Endodermal cell (in vitro differentiated cells): ENCODE measurements around the gene CLEC16A. TPM values are rescaled to one million over a fixed set of nuclear protein-coding genes. Genes with fewer than 3 reads are reported as not detected.

Source experiments
- DNase-seq: peaks from one replicate; pipeline ENCODE4 v3.0.0-alpha.2; 2017
- H3K27ac ChIP-seq: 2 replicates; pipeline ENCODE4 v1.5.1; 2013; ENCODE audit warnings: mild to moderate bottlenecking, low read depth, low read length, moderate library complexity
- H3K27me3 ChIP-seq: 2 replicates; pipeline ENCODE4 v1.6.1; 2013; ENCODE audit warnings: mild to moderate bottlenecking, low read length, moderate library complexity; ENCODE audit not compliant: insufficient read depth, control insufficient read depth, poor library complexity, severe bottlenecking
- H3K36me3 ChIP-seq: 2 replicates; pipeline ENCODE4 v1.7.0; 2013; ENCODE audit warnings: mild to moderate bottlenecking, low read length, moderate library complexity; ENCODE audit not compliant: control insufficient read depth, insufficient read depth
- H3K4me1 ChIP-seq: one replicate; pipeline ENCODE4 v1.7.0; 2013; ENCODE audit warnings: low read length; ENCODE audit not compliant: control insufficient read depth, insufficient read depth
- H3K4me3 ChIP-seq: 2 replicates; pipeline ENCODE4 v1.5.1; 2013; ENCODE audit warnings: mild to moderate bottlenecking, low read length, moderate library complexity
- H3K9ac ChIP-seq: 2 replicates; pipeline ENCODE4 v1.6.1; 2013; ENCODE audit warnings: mild to moderate bottlenecking, low read length, moderate library complexity; ENCODE audit not compliant: poor library complexity, severe bottlenecking; ENCODE audit errors: extremely low read depth
- H3K9me3 ChIP-seq: 2 replicates; pipeline ENCODE4 v1.6.1; 2013; ENCODE audit warnings: mild to moderate bottlenecking, low read length, moderate library complexity; ENCODE audit not compliant: control insufficient read depth
- H3K27ac Mint-ChIP-seq: 2 replicates; pipeline ENCODE4 v1.8.0; 2020; ENCODE audit warnings: mixed read lengths
- H3K27me3 Mint-ChIP-seq: 2 replicates; pipeline ENCODE4 v1.8.0; 2021; ENCODE audit warnings: mild to moderate bottlenecking, mixed read lengths; ENCODE audit not compliant: insufficient read depth
- H3K36me3 Mint-ChIP-seq: 2 replicates; pipeline ENCODE4 v1.8.0; 2020; ENCODE audit warnings: low read depth, mixed read lengths
- H3K4me1 Mint-ChIP-seq: 2 replicates; pipeline ENCODE4 v1.8.0; 2020; ENCODE audit warnings: mixed read lengths
- H3K4me3 Mint-ChIP-seq: 2 replicates; pipeline ENCODE4 v1.8.0; 2020; ENCODE audit warnings: mild to moderate bottlenecking, moderate library complexity, mixed read lengths
- H3K9me3 Mint-ChIP-seq: 2 replicates; pipeline ENCODE4 v1.8.0; 2020; ENCODE audit warnings: mild to moderate bottlenecking, mixed read lengths
- CTCF ChIP-seq: fragments of 200-600 bp; sonication (generic); conservative IDR thresholded peaks from 2 replicates; pipeline ENCODE4 v1.5.0; 2021; ENCODE audit warnings: antibody characterized with exemption, mild to moderate bottlenecking
- WGBS, 2 experiments: methylation state at CpG; one replicate each; pipeline versions ENCODE4 v1.1.5 to v1.1.7; 2013; ENCODE audit warnings: missing lambda C conversion rate in 2 of 2, mixed read lengths in 1 of 2; ENCODE audit not compliant: insufficient coverage in 1 of 2, insufficient read length in 1 of 2; 5-methylcytosine and 5-hydroxymethylcytosine counted together
- total RNA-seq, 2 donors: library from RNA; stranded (reverse); fragmentation: NEBNext Ultra II Directional in 1 of 2; extraction: Animal tissue kit (Norgen Biotek cat#: 25700) in 1 of 2; gene quantifications; 2 replicates in 1 of 2; 3 replicates in 1 of 2; pipeline ENCODE4 v1.2.1, GENCODE V29; 2021

The CLEC16A gene
- total RNA-seq, 2 donors from 2014 or later: 19.5 to 28.3 TPM

GRCh38 chr16:11171448-11171709 is 227.0 kb downstream of the CLEC16A start:
- no peak overlapping the region for H3K27ac ChIP-seq

GRCh38 chr16:11171757-11172299 is 227.5 kb downstream of the CLEC16A start:
- Histone ChIP-seq H3K9ac (no peak overlapping the region), H3K4me1 (no peaks in the 10 kb centered on the region), H3K9me3 (no peaks in the 10 kb centered on the region), H3K27me3 (no peaks in the 10 kb centered on the region), H3K27ac (no peak overlapping the region), H3K4me3 (no peak overlapping the region), H3K36me3 (peaks cover 13% of the 10 kb centered on the region)
- H3K36me3 Mint-ChIP-seq: peaks cover 32% of the 10 kb centered on the region
- no peak overlapping the region for H3K27ac Mint-ChIP-seq
- H3K4me3 Mint-ChIP-seq: no peak overlapping the region
- no peak for TF ChIP-seq CTCF
- WGBS, 2 experiments: 96 to 100% methylated on average over 3 of the region's 3 CpGs
- no peaks in the 10 kb centered on the region for H3K9me3 Mint-ChIP-seq
- H3K27me3 Mint-ChIP-seq: no peaks in the 10 kb centered on the region
- no peak for DNase-seq
- H3K4me1 Mint-ChIP-seq: no peaks in the 10 kb centered on the region

More at GRCh38 chr16:11171448-11171709, 227.0 kb downstream of the CLEC16A start:
- no peaks in the 10 kb centered on the region for H3K9me3 ChIP-seq
- no peaks in the 10 kb centered on the region for H3K27me3 ChIP-seq
- H3K9me3 Mint-ChIP-seq: no peaks in the 10 kb centered on the region
- 89 to 93% methylated on average over 4 of the region's 4 CpGs for WGBS, 2 experiments
- H3K27me3 Mint-ChIP-seq: no peaks in the 10 kb centered on the region
- TF ChIP-seq CTCF: no peak
- H3K4me1 Mint-ChIP-seq: no peaks in the 10 kb centered on the region
- no peak overlapping the region for H3K4me3 ChIP-seq
- H3K4me3 Mint-ChIP-seq: no peak overlapping the region
- peaks cover 13% of the 10 kb centered on the region for H3K36me3 ChIP-seq
- H3K36me3 Mint-ChIP-seq: peaks cover 32% of the 10 kb centered on the region
- no peak for DNase-seq
- no peak overlapping the region for H3K27ac Mint-ChIP-seq
- H3K9ac ChIP-seq: no peak overlapping the region
- H3K4me1 ChIP-seq: no peaks in the 10 kb centered on the region

GRCh38 chr16:11173426-11173825 is 229.1 kb downstream of the CLEC16A start:
- TF ChIP-seq CTCF: no peak
- Histone ChIP-seq H3K27ac (no peak overlapping the region), H3K4me1 (no peaks in the 10 kb centered on the region), H3K9ac (no peak overlapping the region), H3K36me3 (peaks cover 13% of the 10 kb centered on the region), H3K27me3 (no peaks in the 10 kb centered on the region), H3K9me3 (no peaks in the 10 kb centered on the region), H3K4me3 (no peak overlapping the region)
- DNase-seq: no peak
- peaks cover 28% of the 10 kb centered on the region for H3K36me3 Mint-ChIP-seq
- H3K4me1 Mint-ChIP-seq: no peaks in the 10 kb centered on the region
- 92 to 95% methylated on average over 15 of the region's 15 CpGs for WGBS, 2 experiments
- no peaks in the 10 kb centered on the region for H3K27me3 Mint-ChIP-seq
- H3K27ac Mint-ChIP-seq: no peak overlapping the region
- H3K9me3 Mint-ChIP-seq: no peaks in the 10 kb centered on the region
- no peak overlapping the region for H3K4me3 Mint-ChIP-seq
